Ovary (tissue), 3 donors: ENCODE results near the gene RBFOX2.

ENCODE experiments used
- CTCF ChIP-seq, 3 donors: fragments of 450-650 bp in 2 of 3; fragments of 200-600 bp in 1 of 3; IDR thresholded peaks; one replicate each; pipeline versions ENCODE4 v1.5.1 to v1.8.0; 2016 to 2022; ENCODE audit warnings: antibody characterized with exemption in 3 of 3, mild to moderate bottlenecking in 1 of 3
- POLR2A ChIP-seq: fragments of 450-650 bp; IDR thresholded peaks from one replicate; pipeline ENCODE4 v1.6.1; 2017; ENCODE audit warnings: antibody characterized with exemption, mild to moderate bottlenecking, moderate library complexity
- donor health status: DM: no; HTN: no; CAD: no.

GRCh38 chr22:35795476-35795875 lies 233.1 kb downstream of the RBFOX2 start:
- TF ChIP-seq CTCF (IDR thresholded peaks at IDR 0.05) (no peak), POLR2A (no peak)
